SU-DHL-6 (cell line): ENCODE measurements around the gene TNIK.

ENCODE experiments used
- H2AFZ ChIP-seq: fragments of 200-600 bp; sonication (generic); 2 replicates; pipeline ENCODE4 v1.6.1; 2014; ENCODE audit warnings: low read depth, mild to moderate bottlenecking, moderate library complexity, mixed read lengths, antibody characterized with exemption, low read length; ENCODE audit not compliant: severe bottlenecking
- H3F3A ChIP-seq: fragments of 200-600 bp; shearing (Covaris generic); 2 replicates; pipeline ENCODE4 v1.6.0; 2016; ENCODE audit warnings: antibody characterized with exemption, mild to moderate bottlenecking; ENCODE audit not compliant: insufficient read depth
- H3K27ac ChIP-seq: fragments of 200-600 bp; sonication (generic); 2 replicates; pipeline ENCODE4 v1.5.1; 2016; ENCODE audit warnings: low read depth, mild to moderate bottlenecking, low read length, moderate library complexity, mixed read lengths
- H3K27me3 ChIP-seq: fragments of 200-600 bp; sonication (generic), shearing (Covaris generic); 2 replicates; pipeline ENCODE4 v1.6.0; 2014; ENCODE audit warnings: mild to moderate bottlenecking, low read length
- H3K36me3 ChIP-seq: fragments of 200-600 bp; sonication (generic); 2 replicates; pipeline ENCODE4 v1.6.1; 2014; ENCODE audit warnings: mild to moderate bottlenecking, low read length, mixed read lengths
- H3K4me2 ChIP-seq: fragments of 300-600, 200-600 bp; shearing (Covaris generic), sonication (generic); 2 replicates; pipeline ENCODE4 v1.6.0; 2014; ENCODE audit warnings: low read length, low read depth, mild to moderate bottlenecking; ENCODE audit not compliant: poor library complexity, severe bottlenecking
- H3K4me3 ChIP-seq: fragments of 200-600 bp; sonication (generic); 2 replicates; pipeline ENCODE4 v1.5.1; 2014; ENCODE audit warnings: antibody characterized with exemption, low read length, mild to moderate bottlenecking, mixed read lengths; ENCODE audit not compliant: insufficient read depth, poor library complexity, severe bottlenecking
- H3K79me2 ChIP-seq: fragments of 200-600 bp; sonication (generic); 2 replicates; pipeline ENCODE4 v1.6.1; 2014; ENCODE audit warnings: mild to moderate bottlenecking, low read length, moderate library complexity; ENCODE audit not compliant: insufficient read depth
- H3K9ac ChIP-seq: fragments of 200-600 bp; sonication (generic); 2 replicates; pipeline ENCODE4 v1.7.0; 2014; ENCODE audit warnings: mild to moderate bottlenecking, low read length
- H3K9me2 ChIP-seq: fragments of 200-600 bp; sonication (generic); replicated peaks from 2 replicates; pipeline ENCODE4 v1.6.1; 2014; ENCODE audit warnings: low read length; ENCODE audit not compliant: insufficient read depth
- H3K9me3 ChIP-seq: fragments of 200-600 bp; sonication (generic); 2 replicates; pipeline ENCODE4 v1.6.1; 2014; ENCODE audit warnings: low read length, mixed read lengths; ENCODE audit not compliant: insufficient read depth
- H4K20me1 ChIP-seq: fragments of 200-600 bp; sonication (generic); 2 replicates; pipeline ENCODE4 v1.6.1; 2014; ENCODE audit warnings: low read depth, mild to moderate bottlenecking, antibody characterized with exemption, low read length, moderate library complexity, mixed read lengths
- CTCF ChIP-seq: fragments of 200-600 bp; sonication (generic); IDR thresholded peaks from one replicate; pipeline ENCODE4 v1.5.1; 2017; ENCODE audit warnings: antibody characterized with exemption, mild to moderate bottlenecking, low read length, moderate library complexity; ENCODE audit not compliant: insufficient read depth, poor library complexity, severe bottlenecking
- EZH2phosphoT487 ChIP-seq: fragments of 200-600 bp; sonication (generic), shearing (Covaris generic); conservative IDR thresholded peaks from 2 replicates; pipeline ENCODE4 v1.6.1; 2018; ENCODE audit warnings: mild to moderate bottlenecking, antibody characterized with exemption, low read length, moderate library complexity, mixed read lengths

Gene TNIK

GRCh38 chr3:171225708-171226107 is 234.5 kb downstream of the TNIK start:
- Histone ChIP-seq H2AFZ (no peak overlapping the region), H3K79me2 (no peaks in the 10 kb centered on the region), H3F3A (no peaks in the 10 kb centered on the region), H3K9me3 (no peaks in the 10 kb centered on the region), H3K9me2 (no peaks in the 10 kb centered on the region), H3K27me3 (no peaks in the 10 kb centered on the region), H3K36me3 (no peaks in the 10 kb centered on the region), H3K9ac (no peak overlapping the region), H4K20me1 (no peaks in the 10 kb centered on the region), H3K27ac (no peak overlapping the region), H3K4me2 (no peak overlapping the region), H3K4me3 (no peak overlapping the region)
- TF ChIP-seq EZH2phosphoT487 (no peak), CTCF (no peak)

GRCh38 chr3:171225165-171225564 is 235.0 kb downstream of the TNIK start:
- Histone ChIP-seq H3K9me3 (no peaks in the 10 kb centered on the region), H3K36me3 (no peaks in the 10 kb centered on the region), H3F3A (no peaks in the 10 kb centered on the region), H3K79me2 (no peaks in the 10 kb centered on the region), H3K27me3 (no peaks in the 10 kb centered on the region), H3K27ac (no peak overlapping the region), H3K9me2 (no peaks in the 10 kb centered on the region), H3K4me2 (no peak overlapping the region), H3K9ac (no peak overlapping the region), H4K20me1 (no peaks in the 10 kb centered on the region), H3K4me3 (no peak overlapping the region), H2AFZ (no peak overlapping the region)
- TF ChIP-seq EZH2phosphoT487 (no peak), CTCF (no peak)

GRCh38 chr3:171223396-171223795 is 236.8 kb downstream of the TNIK start:
- no peaks in the 10 kb centered on the region for H3K9me3 ChIP-seq
- no peak overlapping the region for H2AFZ ChIP-seq
- no peak for TF ChIP-seq CTCF
- no peak for TF ChIP-seq EZH2phosphoT487
- H3K9ac ChIP-seq: no peak overlapping the region
- H3K79me2 ChIP-seq: no peaks in the 10 kb centered on the region
- H3K9me2 ChIP-seq: no peaks in the 10 kb centered on the region
- no peak overlapping the region for H3K4me3 ChIP-seq
- no peak overlapping the region for H3K27ac ChIP-seq
- H4K20me1 ChIP-seq: no peaks in the 10 kb centered on the region
- no peaks in the 10 kb centered on the region for H3K36me3 ChIP-seq
- no peaks in the 10 kb centered on the region for H3F3A ChIP-seq
- H3K27me3 ChIP-seq: no peaks in the 10 kb centered on the region
- H3K4me2 ChIP-seq: no peak overlapping the region

GRCh38 chr3:171222995-171223394 is 237.2 kb downstream of the TNIK start:
- Histone ChIP-seq H3K79me2 (no peaks in the 10 kb centered on the region), H3K9ac (no peak overlapping the region), H3K4me3 (no peak overlapping the region), H3K9me3 (no peaks in the 10 kb centered on the region), H2AFZ (no peak overlapping the region), H3K9me2 (no peaks in the 10 kb centered on the region), H4K20me1 (no peaks in the 10 kb centered on the region), H3K4me2 (no peak overlapping the region), H3F3A (no peaks in the 10 kb centered on the region), H3K36me3 (no peaks in the 10 kb centered on the region), H3K27me3 (no peaks in the 10 kb centered on the region), H3K27ac (no peak overlapping the region)
- TF ChIP-seq EZH2phosphoT487 (no peak), CTCF (no peak)
